Measurements from ENCODE around the gene CD3G. TPM values are rescaled to one million over a fixed set of nuclear protein-coding genes. Genes with fewer than 3 reads are reported as not detected.

The CD3G gene
- total and polyA plus RNA-seq, 2 of the 8 experiments (the other 6 are each of a cell fraction or from before 2014, with no cell fraction given): not detected

- no peaks in the 10 kb centered on the region for H3K79me1 ChIP-seq (ENCODE audit: low read depth, low read length)
- H2BK15ac ChIP-seq (ENCODE audit: low read length): no peak overlapping the region
- no peak overlapping the region for H4K5ac ChIP-seq (ENCODE audit: insufficient read length, low read depth, low read length)
- H3K4me2 ChIP-seq (ENCODE audit: insufficient read depth in 1 of 2, low read depth in 2 of 2, low read length in 2 of 2): no peak overlapping the region
- no peak overlapping the region for H2BK12ac ChIP-seq (ENCODE audit: low read depth, low read length)
- H4K8ac ChIP-seq (ENCODE audit: extremely low read depth, insufficient read depth, low read length): no peak overlapping the region
- no peak overlapping the region for H3K4ac ChIP-seq (replicated peaks; ENCODE audit: insufficient read length, low read depth, low read length)
- no peaks in the 10 kb centered on the region for H4K20me1 ChIP-seq (replicated peaks in 1 of 2; ENCODE audit: control insufficient read depth in 1 of 2, insufficient read depth in 2 of 2, low read length in 2 of 2)
- no peak overlapping the region for H3K23ac ChIP-seq (ENCODE audit: insufficient read length)
- TF ChIP-seq TCF12 (IDR thresholded peaks at IDR 0.05; ENCODE audit: low read depth, low read length) (no peak), PHF8 (conservative IDR thresholded peaks at IDR 0.05; ENCODE audit: low read depth, low read length) (no peak), CREB1 (IDR thresholded peaks at IDR 0.05) (no peak), RXRA (IDR thresholded peaks at IDR 0.05; ENCODE audit: insufficient read depth, low read depth, low read length) (no peak)
- DNase-seq (ENCODE audit: low read depth in 1 of 2, low spot score in 2 of 2) (no peak), FAIRE-seq (no peak)
- no peaks in the 10 kb centered on the region for H3K27me3 ChIP-seq (replicated peaks in 1 of 4; ENCODE audit: control insufficient read depth in 3 of 4, extremely low read depth in 1 of 4, insufficient read depth in 3 of 4, low read length in 3 of 4)
- H2BK120ac ChIP-seq (replicated peaks; ENCODE audit: low read depth, low read length): no peak overlapping the region
- H3K9ac ChIP-seq (replicated peaks in 1 of 4; ENCODE audit: extremely low read depth in 1 of 4, low read depth in 3 of 4, low read length in 3 of 4): no peak overlapping the region
- no peak overlapping the region for H3K56ac ChIP-seq (replicated peaks; ENCODE audit: insufficient read length, low read depth, low read length)
- no peak overlapping the region for H4K91ac ChIP-seq (replicated peaks; ENCODE audit: insufficient read length, low read length)
- no peaks in the 10 kb centered on the region for H3K79me2 ChIP-seq (ENCODE audit: control insufficient read depth in 1 of 2, insufficient read depth in 2 of 2, low read length in 2 of 2)
- no peak overlapping the region for H3K14ac ChIP-seq (ENCODE audit: insufficient read length)
- H3K36me3 ChIP-seq (ENCODE audit: control insufficient read depth in 2 of 4, insufficient read depth in 4 of 4, low read length in 3 of 4): no peaks in the 10 kb centered on the region
- no peak overlapping the region for H3K18ac ChIP-seq (ENCODE audit: extremely low read depth, low read length)
- H3K23me2 ChIP-seq (ENCODE audit: low read depth, low read length): no peaks in the 10 kb centered on the region
- H2BK20ac ChIP-seq (ENCODE audit: low read length): no peak overlapping the region
- H2BK5ac ChIP-seq (ENCODE audit: low read depth, low read length): no peak overlapping the region
- H3K27ac ChIP-seq (ENCODE audit: low read depth, low read length): no peak overlapping the region
- no peak overlapping the region for H2AK5ac ChIP-seq (ENCODE audit: low read depth, low read length)
- no peak overlapping the region for H2AFZ ChIP-seq (ENCODE audit: low read length)
- ChIA-PET POLR2A (ENCODE audit: partially characterized antibody) (no interaction called here), CTCF (ENCODE audit: partially characterized antibody) (no interaction called here)
- H3K9me3 ChIP-seq (ENCODE audit: insufficient read depth in 2 of 2, low read depth in 1 of 2, low read length in 1 of 2): peaks cover 3 to 13% of the 10 kb centered on the region in 2 experiments; a peak in 3 of 4 replicates
- H3K4me1 ChIP-seq (replicated peaks in 1 of 4; ENCODE audit: control insufficient read depth in 3 of 4, insufficient read depth in 4 of 4, low read length in 3 of 4): no peaks in the 10 kb centered on the region
- H3K4me3 ChIP-seq (ENCODE audit: extremely low read depth in 1 of 4, insufficient read depth in 2 of 4, low read depth in 3 of 4, low read length in 4 of 4): no peak overlapping the region
Observed at GRCh38 chr11:118328745-118329144, 15.4 kb upstream of the CD3G start.
